GM13976 (cell line): Measurements from ENCODE around the gene HPSE2.

Source experiments
- DNase-seq: peaks from one replicate; pipeline ENCODE4 v3.0.0; 2012; ENCODE audit warnings: low spot score
- in situ Hi-C: fragments of 300-500 bp; cut with MboI; formaldehyde crosslinking; loops from one replicate; pipeline ENCODE4 v1.12.0; 2022; ENCODE audit warnings: low sequenced_read_pairs, mixed read lengths, inconsistent platforms; ENCODE audit not compliant: unreplicated experiment
- TF ChIP-seq, protein P1 (sequence below): IDR thresholded peaks from 2 replicates; pipeline ENCODE4 v1.5.1; 2012; ENCODE audit warnings: borderline replicate concordance, mild to moderate bottlenecking; ENCODE audit not compliant: insufficient read depth; ENCODE audit errors: extremely low read depth, missing control alignments, control extremely low read depth

HPSE2 gene

DNA sequence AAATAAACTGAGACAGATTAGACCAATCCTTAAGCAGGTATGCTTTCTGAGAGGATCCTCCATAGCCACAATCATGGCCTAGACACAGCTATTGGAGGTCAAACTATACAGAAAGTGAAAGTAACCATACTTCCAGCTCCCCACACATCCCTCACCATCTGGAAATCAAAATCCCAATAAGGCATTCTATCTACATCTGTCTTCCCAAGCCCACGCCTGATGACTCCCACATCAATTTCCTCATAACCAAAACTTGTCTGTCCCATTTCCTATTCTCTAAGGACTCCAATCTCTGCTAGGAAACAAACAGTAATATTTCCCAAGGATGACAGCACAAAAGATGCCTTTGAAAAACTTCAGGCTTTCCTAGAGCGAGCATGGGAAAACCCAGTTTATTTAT is 541.6 kb downstream of the HPSE2 start:
- TF ChIP-seq, protein P1, sequence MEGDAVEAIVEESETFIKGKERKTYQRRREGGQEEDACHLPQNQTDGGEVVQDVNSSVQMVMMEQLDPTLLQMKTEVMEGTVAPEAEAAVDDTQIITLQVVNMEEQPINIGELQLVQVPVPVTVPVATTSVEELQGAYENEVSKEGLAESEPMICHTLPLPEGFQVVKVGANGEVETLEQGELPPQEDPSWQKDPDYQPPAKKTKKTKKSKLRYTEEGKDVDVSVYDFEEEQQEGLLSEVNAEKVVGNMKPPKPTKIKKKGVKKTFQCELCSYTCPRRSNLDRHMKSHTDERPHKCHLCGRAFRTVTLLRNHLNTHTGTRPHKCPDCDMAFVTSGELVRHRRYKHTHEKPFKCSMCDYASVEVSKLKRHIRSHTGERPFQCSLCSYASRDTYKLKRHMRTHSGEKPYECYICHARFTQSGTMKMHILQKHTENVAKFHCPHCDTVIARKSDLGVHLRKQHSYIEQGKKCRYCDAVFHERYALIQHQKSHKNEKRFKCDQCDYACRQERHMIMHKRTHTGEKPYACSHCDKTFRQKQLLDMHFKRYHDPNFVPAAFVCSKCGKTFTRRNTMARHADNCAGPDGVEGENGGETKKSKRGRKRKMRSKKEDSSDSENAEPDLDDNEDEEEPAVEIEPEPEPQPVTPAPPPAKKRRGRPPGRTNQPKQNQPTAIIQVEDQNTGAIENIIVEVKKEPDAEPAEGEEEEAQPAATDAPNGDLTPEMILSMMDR, result no peak
- in situ Hi-C loops, result no loop called here
- no peak for DNase-seq

DNA sequence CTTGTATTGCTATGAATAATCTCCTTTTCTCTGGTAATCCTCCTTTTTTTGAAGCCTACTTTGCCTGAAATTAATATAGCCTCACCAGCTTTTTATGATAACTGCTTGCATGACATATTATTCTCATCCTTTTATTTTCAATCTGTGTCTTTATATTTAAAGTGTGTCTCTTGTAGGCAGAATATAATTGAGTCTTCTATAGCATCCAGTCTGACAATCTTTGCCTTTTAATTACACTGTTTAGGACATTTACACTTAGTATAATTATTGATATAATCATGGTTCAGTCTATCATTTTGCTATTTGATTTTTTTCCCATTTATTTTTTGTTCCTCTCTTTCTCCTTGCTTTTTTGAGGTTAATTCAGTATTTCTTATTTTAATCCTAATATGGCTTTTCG is 548.0 kb downstream of the HPSE2 start:
- TF ChIP-seq, protein P1, result no peak
- in situ Hi-C loops, result no loop called here
- no peak for DNase-seq

DNA sequence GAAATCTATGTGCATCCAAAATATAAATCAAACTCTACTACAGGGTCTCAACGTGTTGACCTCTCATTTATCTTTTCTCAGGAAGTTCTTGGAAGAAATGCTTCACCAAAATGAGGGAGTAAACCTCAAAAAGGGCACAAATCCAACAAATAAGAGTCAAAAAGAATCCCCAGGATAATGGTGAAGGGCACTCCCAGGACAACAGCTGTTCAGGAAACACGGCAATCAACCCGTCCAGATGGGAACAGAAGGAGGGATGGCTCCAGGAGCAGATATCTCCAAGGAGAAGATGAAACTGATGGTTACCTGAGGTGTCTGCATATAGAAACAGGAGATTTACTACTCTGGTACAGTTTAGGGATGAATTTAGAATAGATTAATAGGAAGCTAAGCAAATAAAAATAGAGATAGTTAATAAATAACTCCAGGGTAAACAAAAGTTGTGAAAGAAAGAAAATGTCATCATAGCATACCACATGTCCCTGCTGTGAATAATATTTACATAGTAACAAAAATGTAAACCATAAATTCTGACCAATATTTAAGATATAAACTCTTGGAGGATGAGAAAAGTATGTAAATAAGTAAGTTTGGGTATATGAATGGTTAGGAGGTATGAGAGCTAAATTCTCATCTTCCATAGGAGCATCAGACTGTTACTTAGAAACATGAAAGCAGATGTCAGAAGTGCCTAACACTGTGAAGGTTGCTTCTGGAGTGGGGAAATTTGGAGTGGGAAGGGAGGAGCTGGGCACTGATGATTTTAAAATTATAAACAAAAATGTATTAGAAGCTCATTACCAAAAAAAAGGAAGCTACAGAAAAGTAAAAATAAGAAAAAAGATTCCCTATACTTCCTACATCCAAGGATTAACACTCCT is 551.4 kb downstream of the HPSE2 start:
- TF ChIP-seq, protein P1, result no peak
- in situ Hi-C loops, result no loop called here
- DNase-seq, result no peak

DNA sequence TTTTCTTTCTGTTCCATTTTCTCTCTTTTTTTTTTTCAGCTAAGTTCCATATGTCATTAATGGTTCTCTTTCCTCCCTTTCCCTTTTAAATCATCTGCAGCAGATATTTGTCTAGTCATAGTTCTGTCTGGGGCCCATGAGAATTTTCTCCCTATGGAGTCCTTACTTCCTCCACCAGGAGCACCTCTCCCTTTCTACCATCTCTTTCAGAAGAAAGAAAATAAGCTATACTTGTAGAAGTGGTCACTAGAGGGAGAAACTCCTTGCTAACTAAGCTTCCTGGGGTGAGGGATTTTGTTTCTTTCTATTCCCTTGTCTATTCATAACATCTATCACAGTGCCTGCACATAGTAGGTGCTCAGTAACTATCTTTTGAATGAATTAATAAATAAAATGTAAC is 558.8 kb downstream of the HPSE2 start:
- DNase-seq, result no peak
- in situ Hi-C loops, result no loop called here
- TF ChIP-seq, protein P1, result no peak

DNA sequence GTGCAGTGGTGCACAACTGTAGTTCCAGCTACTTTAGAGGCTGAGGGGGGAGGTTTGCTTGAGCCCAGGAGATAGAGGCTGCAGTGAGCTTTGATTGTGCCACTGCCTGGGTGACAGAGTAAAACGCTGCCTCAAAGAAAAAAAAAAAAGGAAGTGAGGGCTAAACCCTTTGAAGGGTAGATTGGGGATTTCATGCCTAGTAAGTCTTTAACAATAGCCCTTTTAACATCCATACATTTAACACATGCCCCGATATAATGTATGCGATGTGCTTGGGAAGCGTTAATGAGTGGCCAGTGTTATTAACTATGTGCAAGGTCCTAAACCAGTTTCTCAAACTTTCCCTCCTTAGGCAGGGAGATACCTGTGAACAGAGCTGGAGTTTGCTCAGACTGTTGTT is 559.8 kb downstream of the HPSE2 start:
- in situ Hi-C loops, result no loop called here
- DNase-seq, result no peak
- TF ChIP-seq, protein P1, result no peak

DNA sequence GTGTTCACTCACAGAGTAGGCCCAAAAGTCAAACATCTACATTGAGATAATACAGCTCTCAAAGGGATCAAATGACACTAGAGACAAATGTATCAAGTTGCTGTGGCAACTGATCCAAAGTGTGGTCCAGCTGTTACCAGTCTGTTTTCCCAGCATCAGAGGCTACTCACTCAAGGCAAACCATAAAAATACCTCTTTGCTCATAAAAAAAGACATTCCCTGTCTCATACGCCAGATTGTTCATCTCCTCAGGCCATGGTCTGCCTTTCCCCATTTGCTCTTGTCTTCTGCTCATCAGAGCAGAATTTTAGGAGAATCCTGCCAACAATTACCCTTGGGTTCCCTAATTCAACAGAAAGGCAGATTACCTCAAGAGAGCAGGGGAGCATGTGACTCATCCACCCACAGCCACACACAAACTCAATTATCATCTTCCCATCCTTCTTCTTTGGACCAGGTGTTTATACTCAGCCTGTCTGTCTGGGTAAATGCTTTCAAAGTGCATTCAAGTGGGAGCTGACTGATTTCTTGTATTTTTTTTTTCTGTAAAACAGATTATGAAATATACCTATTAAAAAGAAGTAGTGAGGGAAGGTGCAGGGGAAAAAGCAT is 562.4 kb downstream of the HPSE2 start:
- TF ChIP-seq, protein P1, result no peak
- in situ Hi-C loops, result no loop called here
- no peak for DNase-seq
